Measurements from ENCODE around the gene ZNRF1.

DNA sequence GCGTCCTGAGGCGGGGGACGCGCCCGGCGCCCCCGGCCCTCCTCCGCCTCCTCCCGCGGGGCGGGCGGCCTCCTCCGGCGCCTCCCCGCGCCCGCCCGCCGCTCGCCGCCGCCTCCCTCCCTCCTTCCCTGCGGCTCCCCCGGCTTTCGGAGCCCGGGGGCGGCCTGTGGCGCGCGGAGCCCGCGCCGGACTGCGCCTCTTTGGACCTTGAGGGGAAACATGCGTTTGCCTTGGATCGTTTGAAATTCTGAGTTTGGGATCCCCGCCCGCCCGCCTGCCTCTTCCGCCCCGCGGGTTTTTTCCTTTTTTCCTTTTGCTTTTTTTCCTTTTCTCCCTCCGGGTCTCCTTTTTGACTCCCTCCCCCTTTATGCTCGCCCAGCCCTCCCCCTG lies 390 bp downstream of the ZNRF1 start:
- TF ChIP-seq TEAD4 (IDR thresholded peaks at IDR 0.05), result no peak
- TF ChIP-seq, protein P1, sequence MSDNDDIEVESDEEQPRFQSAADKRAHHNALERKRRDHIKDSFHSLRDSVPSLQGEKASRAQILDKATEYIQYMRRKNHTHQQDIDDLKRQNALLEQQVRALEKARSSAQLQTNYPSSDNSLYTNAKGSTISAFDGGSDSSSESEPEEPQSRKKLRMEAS (IDR thresholded peaks at IDR 0.05), result no peak

Data from Ishikawa (cell line).